Adrenal gland (tissue), 5 donors: ENCODE results near the gene ZIC4.

ENCODE experiments used
- POLR2A ChIP-seq, 2 donors: fragments of 450-650 bp; IDR thresholded peaks; one replicate each; pipeline ENCODE4 v1.6.1; 2017; ENCODE audit warnings: antibody characterized with exemption in 2 of 2, mild to moderate bottlenecking in 2 of 2, moderate library complexity in 1 of 2
- TF ChIP-seq, protein P1 (sequence below), 6 experiments: fragments of 450-650 bp in 4 of 6; fragments of 200-600 bp in 2 of 6; sonication (generic) in 1 of 6; IDR thresholded peaks; 1 replicate in 5 of 6; 2 replicates in 1 of 6; pipeline versions ENCODE4 v1.5.1 to v1.8.0; 2016 to 2021; ENCODE audit warnings: antibody characterized with exemption in 6 of 6, mild to moderate bottlenecking in 2 of 6, moderate library complexity in 1 of 6
- donor health status: DM: no; HTN: no; CAD: no.

DNA sequence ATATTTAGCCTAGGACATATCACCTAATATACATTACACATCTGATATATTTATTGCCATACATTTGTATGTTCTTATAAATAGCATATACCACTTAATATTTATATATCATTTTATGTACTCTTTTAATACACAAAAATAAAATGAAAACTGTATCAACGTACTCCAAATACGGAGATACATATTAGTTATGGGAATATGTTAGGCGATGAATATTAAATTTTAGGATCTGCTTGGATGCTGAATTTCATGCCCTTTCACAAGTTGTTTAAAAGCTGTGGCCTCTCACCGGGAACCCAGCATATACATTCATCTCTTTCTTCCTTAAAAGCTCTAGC lies 50.6 kb downstream of the ZIC4 start:
- TF ChIP-seq, protein P1, sequence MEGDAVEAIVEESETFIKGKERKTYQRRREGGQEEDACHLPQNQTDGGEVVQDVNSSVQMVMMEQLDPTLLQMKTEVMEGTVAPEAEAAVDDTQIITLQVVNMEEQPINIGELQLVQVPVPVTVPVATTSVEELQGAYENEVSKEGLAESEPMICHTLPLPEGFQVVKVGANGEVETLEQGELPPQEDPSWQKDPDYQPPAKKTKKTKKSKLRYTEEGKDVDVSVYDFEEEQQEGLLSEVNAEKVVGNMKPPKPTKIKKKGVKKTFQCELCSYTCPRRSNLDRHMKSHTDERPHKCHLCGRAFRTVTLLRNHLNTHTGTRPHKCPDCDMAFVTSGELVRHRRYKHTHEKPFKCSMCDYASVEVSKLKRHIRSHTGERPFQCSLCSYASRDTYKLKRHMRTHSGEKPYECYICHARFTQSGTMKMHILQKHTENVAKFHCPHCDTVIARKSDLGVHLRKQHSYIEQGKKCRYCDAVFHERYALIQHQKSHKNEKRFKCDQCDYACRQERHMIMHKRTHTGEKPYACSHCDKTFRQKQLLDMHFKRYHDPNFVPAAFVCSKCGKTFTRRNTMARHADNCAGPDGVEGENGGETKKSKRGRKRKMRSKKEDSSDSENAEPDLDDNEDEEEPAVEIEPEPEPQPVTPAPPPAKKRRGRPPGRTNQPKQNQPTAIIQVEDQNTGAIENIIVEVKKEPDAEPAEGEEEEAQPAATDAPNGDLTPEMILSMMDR (IDR thresholded peaks at IDR 0.05): no peak
- no peak for TF ChIP-seq POLR2A (IDR thresholded peaks at IDR 0.05)
